ENCODE measurements around the gene NANP.

Gene NANP

DNA sequence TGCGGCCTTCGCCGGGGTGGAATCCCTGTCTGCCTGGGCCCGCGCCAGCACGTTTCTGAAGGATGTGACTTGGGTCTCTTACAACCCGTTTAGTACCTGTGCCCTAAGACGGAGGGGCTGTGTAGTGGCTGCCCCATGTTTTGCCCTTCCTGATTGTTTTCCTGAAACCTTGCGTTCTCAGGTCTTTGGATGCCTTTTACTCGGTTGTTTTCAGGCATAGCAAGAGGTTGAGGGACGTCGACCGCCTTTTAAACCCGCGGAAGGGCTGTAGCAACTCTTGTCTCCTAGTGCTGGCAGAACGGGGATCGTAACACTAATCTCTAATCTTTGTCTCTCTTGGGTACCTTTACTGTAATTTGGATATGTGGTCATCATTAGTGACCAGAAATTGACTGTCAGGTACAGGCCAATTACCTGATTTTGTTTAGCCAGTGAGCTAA lies 706 bp upstream of the NANP start:
- TF ChIP-seq, protein P1, sequence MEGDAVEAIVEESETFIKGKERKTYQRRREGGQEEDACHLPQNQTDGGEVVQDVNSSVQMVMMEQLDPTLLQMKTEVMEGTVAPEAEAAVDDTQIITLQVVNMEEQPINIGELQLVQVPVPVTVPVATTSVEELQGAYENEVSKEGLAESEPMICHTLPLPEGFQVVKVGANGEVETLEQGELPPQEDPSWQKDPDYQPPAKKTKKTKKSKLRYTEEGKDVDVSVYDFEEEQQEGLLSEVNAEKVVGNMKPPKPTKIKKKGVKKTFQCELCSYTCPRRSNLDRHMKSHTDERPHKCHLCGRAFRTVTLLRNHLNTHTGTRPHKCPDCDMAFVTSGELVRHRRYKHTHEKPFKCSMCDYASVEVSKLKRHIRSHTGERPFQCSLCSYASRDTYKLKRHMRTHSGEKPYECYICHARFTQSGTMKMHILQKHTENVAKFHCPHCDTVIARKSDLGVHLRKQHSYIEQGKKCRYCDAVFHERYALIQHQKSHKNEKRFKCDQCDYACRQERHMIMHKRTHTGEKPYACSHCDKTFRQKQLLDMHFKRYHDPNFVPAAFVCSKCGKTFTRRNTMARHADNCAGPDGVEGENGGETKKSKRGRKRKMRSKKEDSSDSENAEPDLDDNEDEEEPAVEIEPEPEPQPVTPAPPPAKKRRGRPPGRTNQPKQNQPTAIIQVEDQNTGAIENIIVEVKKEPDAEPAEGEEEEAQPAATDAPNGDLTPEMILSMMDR (IDR thresholded peaks at IDR 0.05; ENCODE audit: low read depth, low read length): no peak
- DNase-seq (ENCODE audit: extremely low read depth, low read depth): no peak

DNA sequence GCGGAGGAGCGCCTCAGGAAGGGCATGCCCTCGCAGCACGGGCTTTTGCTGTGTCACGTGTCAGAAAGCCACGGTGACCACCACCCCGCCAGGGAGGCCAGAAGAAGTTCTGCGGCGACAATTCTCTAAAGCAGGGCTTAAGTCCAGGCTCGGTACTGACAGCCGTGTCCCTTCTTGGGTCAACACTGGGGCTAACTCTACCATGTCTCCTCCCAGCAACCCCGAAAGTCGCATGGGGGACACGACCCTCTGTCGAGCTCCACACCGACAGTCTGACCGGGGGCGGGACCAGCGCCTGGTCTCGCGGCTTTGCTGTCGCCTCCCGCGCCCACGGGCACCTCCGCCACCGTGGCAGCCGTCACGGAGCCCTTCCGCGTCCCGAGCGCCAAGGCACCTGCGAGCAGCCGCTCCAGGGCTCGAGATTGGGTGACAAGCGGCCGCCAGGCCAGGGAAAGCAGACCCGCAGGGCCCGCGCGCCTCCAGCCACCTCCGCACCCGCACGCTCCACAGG lies 534 bp downstream of the NANP start:
- TF ChIP-seq, protein P1 (IDR thresholded peaks at IDR 0.05; ENCODE audit: low read depth, low read length): no peak

DNA sequence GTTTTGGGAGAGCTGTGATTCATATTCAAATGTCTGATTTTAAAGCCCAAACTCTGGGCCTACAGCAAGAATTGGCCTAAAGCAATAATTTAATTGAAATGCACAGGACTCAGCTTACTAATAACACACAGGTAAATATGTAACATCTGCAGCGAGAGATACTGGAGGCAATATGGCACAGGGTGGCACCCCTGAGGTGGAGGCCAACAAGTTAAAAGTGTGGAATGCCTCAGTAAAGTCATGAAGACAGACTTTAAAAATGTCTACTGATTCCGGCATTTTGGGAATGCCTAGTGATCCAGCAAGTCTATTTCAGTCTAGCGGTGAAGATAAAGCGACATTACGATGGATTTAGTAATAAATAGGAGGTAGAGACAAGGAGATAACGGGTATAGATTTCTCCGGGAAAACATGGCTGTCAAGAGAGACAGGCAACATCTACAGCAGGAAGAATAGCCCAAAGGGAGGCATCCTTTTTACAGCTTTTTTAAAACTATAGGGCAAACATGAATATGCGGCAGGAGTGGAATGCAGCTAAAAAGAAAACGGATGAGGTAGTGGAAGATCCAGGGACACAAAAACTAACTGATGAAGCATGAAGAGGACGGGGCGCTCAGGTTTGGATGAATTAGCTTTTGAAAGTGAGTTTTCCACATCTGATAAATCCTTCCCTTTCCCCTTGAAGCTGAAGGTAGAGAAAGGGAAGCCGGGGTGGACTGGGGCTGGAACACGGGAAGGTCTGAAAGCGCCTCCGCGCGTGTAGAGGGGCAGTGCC lies 1.2 kb downstream of the NANP start:
- TF ChIP-seq, protein P1 (IDR thresholded peaks at IDR 0.05; ENCODE audit: low read depth, low read length): no peak; the same call in 1 of the 2 replicates
- DNase-seq (ENCODE audit: extremely low read depth, low read depth): no peak

More for the DNA sequence above, 534 bp downstream of the NANP start:
- no peak for DNase-seq (ENCODE audit: extremely low read depth, low read depth)

DNA sequence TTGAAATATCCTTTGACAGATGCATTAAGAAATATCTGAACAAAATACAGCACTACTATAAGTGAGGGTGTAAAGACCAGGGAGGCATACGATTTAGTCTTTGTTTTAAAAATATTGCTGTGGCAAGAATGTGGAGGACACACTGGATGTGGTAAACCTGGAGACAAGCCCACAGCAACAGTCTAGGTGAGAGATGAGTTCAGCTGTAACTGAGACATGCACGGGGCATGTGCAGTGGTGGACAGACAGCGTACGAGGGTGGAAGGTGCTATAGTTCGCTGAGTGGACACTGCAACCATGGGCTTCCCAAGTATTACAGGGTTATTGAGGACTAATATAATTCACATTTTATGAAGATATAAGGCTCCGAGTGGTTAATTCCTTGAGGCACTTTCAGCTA lies 1.8 kb downstream of the NANP start:
- no peak for DNase-seq (ENCODE audit: extremely low read depth, low read depth)
- TF ChIP-seq, protein P1 (IDR thresholded peaks at IDR 0.05; ENCODE audit: low read depth, low read length): no peak

DNA sequence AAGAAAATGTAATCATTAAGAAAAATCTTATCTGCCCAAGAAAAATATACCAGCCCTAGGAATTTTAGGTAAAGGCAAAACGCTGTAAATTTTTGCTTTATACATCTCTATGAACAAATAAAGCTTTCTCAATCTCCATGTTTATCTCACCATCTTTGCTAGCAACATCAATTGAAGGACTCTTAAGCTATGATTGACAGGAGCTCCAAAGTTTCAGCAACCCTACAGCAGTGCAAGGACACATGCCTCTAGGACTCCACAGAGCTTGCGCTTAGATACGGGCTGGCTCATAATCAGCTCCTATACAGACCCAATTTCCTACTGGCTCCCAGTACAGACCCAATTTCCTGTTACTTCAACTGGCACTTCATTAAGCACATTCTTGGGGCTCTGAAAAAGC lies 4.3 kb downstream of the NANP start:
- DNase-seq (ENCODE audit: extremely low read depth, low read depth): no peak
- TF ChIP-seq, protein P1 (IDR thresholded peaks at IDR 0.05; ENCODE audit: low read depth, low read length): no peak

DNA sequence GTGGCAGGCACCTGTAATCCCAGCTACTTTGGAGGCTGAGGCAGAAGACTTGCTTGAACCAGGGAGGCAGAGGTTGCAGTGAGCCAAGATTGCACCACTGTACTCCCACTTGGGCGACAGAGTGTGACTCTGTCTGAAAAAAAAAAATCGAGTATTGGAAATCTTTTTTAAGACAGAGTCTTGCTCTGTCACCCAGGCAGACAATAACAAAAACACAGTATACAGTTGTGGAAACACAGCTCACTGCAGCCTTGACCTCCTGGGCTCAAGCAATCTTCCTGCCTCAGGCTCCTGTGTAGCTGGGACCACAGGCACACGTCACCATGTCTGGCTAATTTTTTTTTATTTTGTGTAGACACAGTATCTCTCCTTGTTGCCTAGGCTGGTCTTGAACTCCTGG lies 15.0 kb downstream of the NANP start:
- TF ChIP-seq, protein P1 (IDR thresholded peaks at IDR 0.05; ENCODE audit: low read depth, low read length): no peak
- no peak for DNase-seq (ENCODE audit: extremely low read depth, low read depth)

DNA sequence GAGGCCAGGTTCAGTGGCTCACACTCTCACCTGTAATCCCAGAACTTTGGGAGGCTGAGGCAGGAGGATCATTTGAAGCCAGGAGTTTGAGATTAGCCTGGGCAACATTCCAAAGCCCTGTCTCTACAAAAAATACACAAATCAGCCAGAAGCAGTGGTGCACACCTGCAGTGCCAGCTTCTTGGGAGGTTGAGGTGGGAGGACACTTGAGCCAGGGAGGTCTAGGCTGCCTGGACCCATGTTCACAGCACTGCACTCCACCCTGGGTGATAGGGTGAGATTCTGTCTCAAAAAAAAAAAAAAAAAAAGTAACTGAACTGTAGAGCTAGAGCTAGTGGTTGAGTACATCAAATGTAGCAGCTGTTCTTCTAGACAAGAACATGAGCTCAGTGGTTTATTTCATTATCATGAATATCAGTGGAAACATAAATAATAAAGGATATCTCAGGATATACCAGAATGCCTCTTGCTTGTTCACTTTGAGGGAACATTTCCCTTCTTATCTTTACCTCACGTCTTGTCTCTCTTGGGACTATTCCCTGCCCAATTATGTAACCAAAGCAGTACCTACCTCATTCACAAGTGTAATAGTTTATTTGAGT lies 17.6 kb downstream of the NANP start:
- TF ChIP-seq, protein P1 (IDR thresholded peaks at IDR 0.05; ENCODE audit: low read depth, low read length): no peak

More for the DNA sequence above, 17.6 kb downstream of the NANP start:
- DNase-seq (ENCODE audit: extremely low read depth, low read depth): no peak
